Peyer's patch (tissue), 4 donors: Measurements from ENCODE around the gene NPLOC4. TPM values are rescaled to one million over a fixed set of nuclear protein-coding genes. Genes with fewer than 3 reads are reported as not detected.

Experiments used
- DNase-seq, 3 donors: peaks; one replicate each; pipeline ENCODE4 v3.0.0-alpha.2; 2017 to 2019
- H3K27ac ChIP-seq, 4 donors: fragments of 200-600 bp; sonication (generic); one replicate each; pipeline ENCODE4 v1.5.1; 2016 to 2019
- H3K27me3 ChIP-seq, 2 donors: fragments of 200-600 bp; sonication (generic); one replicate each; pipeline ENCODE4 v1.5.1; 2019
- H3K36me3 ChIP-seq, 3 donors: fragments of 200-600 bp; sonication (generic); one replicate each; pipeline ENCODE4 v1.5.1; 2016 to 2019
- H3K4me1 ChIP-seq, 4 donors: fragments of 200-600 bp; sonication (generic); one replicate each; pipeline ENCODE4 v1.5.1; 2016 to 2019
- H3K4me3 ChIP-seq, 4 donors: fragments of 200-600 bp; sonication (generic); 1 replicate in 3 of 4; 2 replicates in 1 of 4; pipeline ENCODE4 v1.5.1; 2016 to 2019; ENCODE audit warnings: mild to moderate bottlenecking in 1 of 4
- H3K9me3 ChIP-seq, 4 donors: fragments of 200-600 bp; sonication (generic); one replicate each; pipeline ENCODE4 v1.5.1; 2016 to 2019; ENCODE audit warnings: mild to moderate bottlenecking in 1 of 4
- POLR2A ChIP-seq, 2 donors: fragments of 450-650 bp; IDR thresholded peaks; one replicate each; pipeline ENCODE4 v1.5.1; 2017; ENCODE audit warnings: antibody characterized with exemption in 2 of 2, mild to moderate bottlenecking in 2 of 2, moderate library complexity in 2 of 2
- total RNA-seq, 4 donors: library from RNA; depleted of rRNA; stranded (reverse); fragments of >200 nt; gene quantifications; one replicate each; pipeline ENCODE4 v1.1.0, GENCODE V29; 2016
- TF ChIP-seq, protein P1 (sequence below), 6 experiments: fragments of 450-650 bp in 4 of 6; fragments of 200-600 bp in 2 of 6; sonication (generic) in 1 of 6; IDR thresholded peaks; one replicate each; pipeline ENCODE4 v1.5.1; 2017 to 2019; ENCODE audit warnings: antibody characterized with exemption in 6 of 6, mild to moderate bottlenecking in 3 of 6, moderate library complexity in 1 of 6

NPLOC4 gene
- total RNA-seq, 4 donors from 2014 or later = 77.2 to 911 (median 122) TPM

DNA sequence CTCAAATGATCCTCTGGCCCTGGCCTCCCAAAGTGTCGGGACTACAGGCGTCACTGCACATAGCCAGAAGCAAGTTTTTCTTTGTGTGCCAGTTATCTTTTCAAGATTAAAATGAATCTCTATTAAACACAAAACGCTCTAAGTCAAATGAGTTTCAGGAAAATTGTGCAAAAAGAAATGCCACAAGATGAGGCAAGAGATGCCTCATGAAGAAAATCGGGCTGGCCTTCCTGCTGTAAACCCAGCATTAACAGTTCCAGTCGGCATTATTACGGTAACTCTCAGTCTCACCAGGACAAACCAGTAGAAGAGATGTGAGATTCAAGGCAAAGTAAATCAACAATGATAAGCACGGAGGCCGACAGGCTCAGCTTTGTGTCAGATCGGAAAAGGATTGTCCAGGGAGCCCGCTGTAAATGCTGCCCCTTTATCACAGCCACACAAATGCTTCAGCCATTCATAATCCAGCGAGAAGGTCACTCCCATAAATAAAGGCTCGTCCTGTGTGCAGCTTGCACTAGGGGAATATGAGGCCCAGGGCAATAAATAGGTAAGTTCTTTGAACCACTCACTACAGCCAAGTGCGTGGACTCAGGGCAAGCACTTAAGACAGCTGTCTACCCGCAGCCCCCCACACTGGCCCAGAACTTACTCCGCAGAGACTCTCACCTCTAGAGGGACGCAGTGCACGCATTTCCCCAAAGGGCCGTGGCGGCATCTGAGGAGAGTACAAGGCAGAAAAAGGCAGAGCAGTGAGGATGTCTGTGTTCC is 27.2 kb downstream of the NPLOC4 start:
- no peak overlapping the region for H3K27ac ChIP-seq
- TF ChIP-seq POLR2A (IDR thresholded peaks at IDR 0.05) = no peak
- TF ChIP-seq, protein P1, sequence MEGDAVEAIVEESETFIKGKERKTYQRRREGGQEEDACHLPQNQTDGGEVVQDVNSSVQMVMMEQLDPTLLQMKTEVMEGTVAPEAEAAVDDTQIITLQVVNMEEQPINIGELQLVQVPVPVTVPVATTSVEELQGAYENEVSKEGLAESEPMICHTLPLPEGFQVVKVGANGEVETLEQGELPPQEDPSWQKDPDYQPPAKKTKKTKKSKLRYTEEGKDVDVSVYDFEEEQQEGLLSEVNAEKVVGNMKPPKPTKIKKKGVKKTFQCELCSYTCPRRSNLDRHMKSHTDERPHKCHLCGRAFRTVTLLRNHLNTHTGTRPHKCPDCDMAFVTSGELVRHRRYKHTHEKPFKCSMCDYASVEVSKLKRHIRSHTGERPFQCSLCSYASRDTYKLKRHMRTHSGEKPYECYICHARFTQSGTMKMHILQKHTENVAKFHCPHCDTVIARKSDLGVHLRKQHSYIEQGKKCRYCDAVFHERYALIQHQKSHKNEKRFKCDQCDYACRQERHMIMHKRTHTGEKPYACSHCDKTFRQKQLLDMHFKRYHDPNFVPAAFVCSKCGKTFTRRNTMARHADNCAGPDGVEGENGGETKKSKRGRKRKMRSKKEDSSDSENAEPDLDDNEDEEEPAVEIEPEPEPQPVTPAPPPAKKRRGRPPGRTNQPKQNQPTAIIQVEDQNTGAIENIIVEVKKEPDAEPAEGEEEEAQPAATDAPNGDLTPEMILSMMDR (IDR thresholded peaks at IDR 0.05) = no peak
- H3K27me3 ChIP-seq = no peaks in the 10 kb centered on the region
- H3K36me3 ChIP-seq = peaks cover 0 to 79% (median 2%) of the 10 kb centered on the region in 3 donors
- no peak overlapping the region for H3K4me3 ChIP-seq
- no peaks in the 10 kb centered on the region for H3K9me3 ChIP-seq
- H3K4me1 ChIP-seq = peaks cover 0 to 4% (median 0%) of the 10 kb centered on the region in 4 donors
- DNase-seq = no peak

DNA sequence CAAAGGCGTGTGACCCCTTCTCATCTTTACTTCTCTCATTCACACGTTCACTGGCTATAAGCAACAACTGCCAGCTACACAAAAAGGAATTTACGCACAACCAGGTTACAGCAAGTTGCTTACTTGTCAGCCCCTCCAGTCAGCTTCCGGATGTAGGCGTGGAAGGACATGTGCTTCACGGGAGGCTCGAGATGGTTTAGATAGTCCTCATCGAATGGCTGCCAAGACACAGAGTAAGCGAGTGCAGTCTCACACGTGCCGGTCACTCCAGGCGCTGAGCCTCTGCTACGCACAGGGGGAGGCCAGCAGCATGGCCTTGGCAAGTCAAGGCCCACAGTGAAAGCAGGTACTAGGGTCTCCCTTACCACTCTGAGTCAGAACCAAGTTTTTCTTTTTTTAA is 28.3 kb downstream of the NPLOC4 start:
- peaks cover 0 to 90% (median 2%) of the 10 kb centered on the region in 3 donors for H3K36me3 ChIP-seq

DNA sequence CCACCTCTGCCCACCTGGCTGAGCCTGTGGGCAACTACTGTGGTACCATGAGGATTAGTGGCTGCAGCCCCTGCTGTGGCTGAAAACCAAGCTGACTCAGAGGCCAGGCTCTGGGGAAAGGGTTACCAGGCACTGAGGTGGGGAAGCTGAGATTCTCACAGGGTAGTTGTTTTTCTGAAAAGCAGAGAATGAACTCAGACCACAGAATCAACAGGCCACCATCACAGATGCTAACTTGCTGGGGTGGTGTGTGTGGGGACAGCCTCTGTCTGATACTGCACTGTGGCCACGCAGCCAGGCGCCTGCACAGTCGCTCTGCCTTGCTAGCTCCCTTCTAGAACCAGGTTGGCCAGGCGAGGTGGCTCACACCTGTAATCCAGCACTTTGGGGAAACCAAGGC is 28.8 kb downstream of the NPLOC4 start:
- H3K36me3 ChIP-seq = peaks cover 0 to 95% (median under 1%) of the 10 kb centered on the region in 3 donors
- no peak for DNase-seq
- H3K9me3 ChIP-seq = no peaks in the 10 kb centered on the region
- no peak overlapping the region for H3K27ac ChIP-seq
- H3K27me3 ChIP-seq = no peaks in the 10 kb centered on the region
- TF ChIP-seq POLR2A (IDR thresholded peaks at IDR 0.05) = no peak
- TF ChIP-seq, protein P1 (IDR thresholded peaks at IDR 0.05) = no peak
- H3K4me1 ChIP-seq = no peaks in the 10 kb centered on the region
- H3K4me3 ChIP-seq = no peak overlapping the region

More for the DNA sequence above, 28.3 kb downstream of the NPLOC4 start:
- Histone ChIP-seq H3K4me3 (no peak overlapping the region), H3K27ac (no peak overlapping the region), H3K4me1 (no peaks in the 10 kb centered on the region), H3K9me3 (no peaks in the 10 kb centered on the region), H3K27me3 (no peaks in the 10 kb centered on the region)
- TF ChIP-seq POLR2A (IDR thresholded peaks at IDR 0.05) = no peak
- TF ChIP-seq, protein P1 (IDR thresholded peaks at IDR 0.05) = no peak
- DNase-seq = no peak

DNA sequence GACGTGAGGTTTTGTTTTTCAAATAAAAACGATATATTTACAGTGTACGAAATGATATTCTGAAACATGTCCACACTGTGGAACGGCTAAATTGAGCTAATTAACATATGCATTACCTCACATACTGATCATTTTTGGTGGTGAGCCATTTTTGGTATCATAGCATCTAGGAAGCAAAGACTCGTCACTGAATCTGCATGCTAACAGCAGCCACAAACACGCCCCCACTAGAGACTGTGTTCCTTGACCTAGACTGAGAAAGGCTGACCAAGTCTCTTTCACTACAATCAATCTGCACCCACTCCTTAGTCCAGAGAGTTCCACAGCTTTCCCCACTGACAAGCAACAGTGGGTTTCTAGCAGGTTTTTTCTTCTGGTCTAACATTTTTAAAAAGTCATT is 29.5 kb downstream of the NPLOC4 start:
- no peak for DNase-seq
- H3K4me3 ChIP-seq = no peak overlapping the region
- no peak overlapping the region for H3K27ac ChIP-seq
- no peak for TF ChIP-seq POLR2A (IDR thresholded peaks at IDR 0.05)
- TF ChIP-seq, protein P1 (IDR thresholded peaks at IDR 0.05) = no peak
- peaks cover 0 to 95% (median 0%) of the 10 kb centered on the region in 3 donors for H3K36me3 ChIP-seq
- no peaks in the 10 kb centered on the region for H3K9me3 ChIP-seq
- H3K27me3 ChIP-seq = no peaks in the 10 kb centered on the region
- no peaks in the 10 kb centered on the region for H3K4me1 ChIP-seq

DNA sequence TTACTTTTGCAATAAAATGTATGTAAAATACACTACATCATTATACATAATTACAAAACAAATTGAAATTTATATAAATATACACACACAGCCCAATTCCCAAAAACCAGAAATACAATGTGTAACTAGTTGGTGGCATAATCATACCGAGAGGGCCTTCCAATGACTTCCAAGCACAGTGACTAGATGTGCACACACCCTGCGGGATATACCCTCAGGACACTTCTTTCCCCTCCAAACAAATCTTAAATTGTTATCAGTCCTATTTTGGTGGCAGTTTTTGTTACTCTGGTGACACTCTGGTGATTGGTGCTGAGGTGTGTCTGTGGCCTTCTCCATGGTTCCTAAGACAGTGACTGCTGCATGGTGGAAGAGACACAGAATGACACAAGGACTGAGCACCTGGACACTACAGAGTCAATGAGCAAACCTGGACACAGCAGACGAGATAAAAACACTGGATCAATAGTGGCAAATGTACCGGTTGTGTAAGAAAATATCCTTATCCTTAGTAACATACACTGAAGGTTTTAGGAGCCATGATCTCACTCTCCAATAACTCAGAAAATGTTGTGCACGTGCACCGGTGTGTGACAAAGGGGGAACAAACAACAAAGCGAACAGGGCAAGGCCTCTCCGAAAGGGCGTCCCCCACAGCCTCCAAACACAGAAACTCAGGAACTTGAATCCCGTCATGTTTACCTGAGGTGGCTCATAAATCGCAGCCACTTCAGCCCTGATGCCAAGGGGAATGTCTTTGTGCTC is 32.9 kb downstream of the NPLOC4 start:
- Histone ChIP-seq H3K27me3 (no peaks in the 10 kb centered on the region), H3K9me3 (no peaks in the 10 kb centered on the region), H3K27ac (no peak overlapping the region), H3K4me1 (no peaks in the 10 kb centered on the region), H3K36me3 (peaks cover 0 to 90% (median 0%) of the 10 kb centered on the region in 3 donors), H3K4me3 (no peak overlapping the region)
- no peak for DNase-seq
- TF ChIP-seq, protein P1 (IDR thresholded peaks at IDR 0.05) = no peak
- no peak for TF ChIP-seq POLR2A (IDR thresholded peaks at IDR 0.05)
